Panc1 (cell line): ENCODE results near the gene NEK6. TPM values are rescaled to one million over a fixed set of nuclear protein-coding genes. Genes with fewer than 3 reads are reported as not detected.

Source experiments
- ATAC-seq: fragments of 200-7000 bp; cut with Tn5 transposase; 2 replicates; pipeline ENCODE4 v1.9.1; 2020; ENCODE audit warnings: mild to moderate bottlenecking, moderate library complexity
- BruUV-seq: library from RNA; stranded (reverse); fragments of 400-500 nt; replicated peaks from 2 replicates; lab custom pipeline; 2021; lab: Mats Ljungman, UMichigan
- CTCF ChIA-PET: fragments of 300-600 bp; sonication (Branson Sonifier 250); formaldehyde crosslinking; loops from one replicate; lab custom pipeline; 2022; ENCODE audit warnings: antibody characterized with exemption; lab: Charles Lee
- POLR2A ChIA-PET: fragments of 300-600 bp; sonication (Branson Sonifier 250); formaldehyde crosslinking; loops from one replicate; lab custom pipeline; 2022; ENCODE audit warnings: antibody characterized with exemption; lab: Charles Lee
- DNase-seq: peaks from one replicate; pipeline ENCODE4 v3.0.0-alpha.2; 2010; ENCODE audit warnings: low read depth, low spot score
- H3K27ac ChIP-seq: 2 replicates; pipeline ENCODE4 v1.5.1; 2011; ENCODE audit warnings: mild to moderate bottlenecking, low read length, inconsistent platforms
- H3K27me3 ChIP-seq: fragments of 200-500 bp; sonication (Bioruptor generic); 2 replicates; pipeline ENCODE4 v1.6.0; 2014; ENCODE audit warnings: low read length, inconsistent platforms; ENCODE audit not compliant: control insufficient read depth, insufficient read depth
- H3K36me3 ChIP-seq: fragments of 200-500 bp; sonication (Bioruptor generic); 2 replicates; pipeline ENCODE4 v1.5.1; 2014; ENCODE audit warnings: inconsistent platforms, mild to moderate bottlenecking, low read length, moderate library complexity; ENCODE audit not compliant: control insufficient read depth, insufficient read depth
- H3K4me1 ChIP-seq: 2 replicates; pipeline ENCODE4 v1.5.1; 2011; ENCODE audit warnings: inconsistent platforms, mild to moderate bottlenecking, low read length, moderate library complexity; ENCODE audit not compliant: control insufficient read depth, insufficient read depth
- H3K4me3 ChIP-seq, 2 experiments: 2 replicates each; pipeline ENCODE4 v1.5.1; 2011 to 2012; ENCODE audit warnings: low read depth in 2 of 2, low read length in 2 of 2, mild to moderate bottlenecking in 2 of 2, inconsistent platforms in 1 of 2, moderate library complexity in 1 of 2
- H3K9me3 ChIP-seq: fragments of 200-500 bp; sonication (Bioruptor generic); 2 replicates; pipeline ENCODE4 v1.5.1; 2014; ENCODE audit warnings: low read depth, mild to moderate bottlenecking, inconsistent platforms, low read length, moderate library complexity; ENCODE audit not compliant: control insufficient read depth, insufficient read depth
- CTCF ChIP-seq: fragments of 450-650 bp; IDR thresholded peaks from 2 replicates; pipeline ENCODE4 v1.5.1; 2017; ENCODE audit warnings: mild to moderate bottlenecking
- POLR2AphosphoS5 ChIP-seq: IDR thresholded peaks from 2 replicates; pipeline ENCODE4 v1.6.1; 2012; ENCODE audit warnings: mild to moderate bottlenecking, low read depth, low read length, moderate library complexity
- REST ChIP-seq, 2 experiments: IDR thresholded peaks; 2 replicates each; pipeline ENCODE4 v1.6.1; 2011 to 2012; ENCODE audit warnings: low read depth in 2 of 2, control low read depth in 1 of 2, low read length in 1 of 2, mild to moderate bottlenecking in 1 of 2, moderate library complexity in 1 of 2; ENCODE audit not compliant: insufficient read depth in 1 of 2
- SIN3A ChIP-seq: IDR thresholded peaks from 2 replicates; pipeline ENCODE4 v1.6.1; 2012; ENCODE audit warnings: low read depth, mild to moderate bottlenecking, low read length, moderate library complexity, borderline replicate concordance; ENCODE audit not compliant: insufficient read depth
- TCF7L2 ChIP-seq: IDR thresholded peaks from 2 replicates; pipeline ENCODE4 v1.6.1; 2011; ENCODE audit warnings: mild to moderate bottlenecking, low read depth, low read length, inconsistent platforms
- in situ Hi-C: cut with HindIII; loops from 2 replicates; pipeline ENCODE4 v1.10.0; 2016; ENCODE audit warnings: low sequenced_read_pairs, low pct_unique_long_range_greater_than_20kb
- intact Hi-C: fragments of 100-400 bp; cut with micrococcal nuclease; formaldehyde crosslinking; loops from one replicate; pipeline ENCODE4 v1.10.0; 2022; ENCODE audit not compliant: unreplicated experiment
- total RNA-seq: library from RNA; stranded (reverse); gene quantifications from one replicate; pipeline ENCODE4 v1.2.1, GENCODE V29; 2021; ENCODE audit not compliant: unreplicated experiment

The NEK6 gene
- total RNA-seq, 1 experiment from 2014 or later, result 56.3 TPM

DNA sequence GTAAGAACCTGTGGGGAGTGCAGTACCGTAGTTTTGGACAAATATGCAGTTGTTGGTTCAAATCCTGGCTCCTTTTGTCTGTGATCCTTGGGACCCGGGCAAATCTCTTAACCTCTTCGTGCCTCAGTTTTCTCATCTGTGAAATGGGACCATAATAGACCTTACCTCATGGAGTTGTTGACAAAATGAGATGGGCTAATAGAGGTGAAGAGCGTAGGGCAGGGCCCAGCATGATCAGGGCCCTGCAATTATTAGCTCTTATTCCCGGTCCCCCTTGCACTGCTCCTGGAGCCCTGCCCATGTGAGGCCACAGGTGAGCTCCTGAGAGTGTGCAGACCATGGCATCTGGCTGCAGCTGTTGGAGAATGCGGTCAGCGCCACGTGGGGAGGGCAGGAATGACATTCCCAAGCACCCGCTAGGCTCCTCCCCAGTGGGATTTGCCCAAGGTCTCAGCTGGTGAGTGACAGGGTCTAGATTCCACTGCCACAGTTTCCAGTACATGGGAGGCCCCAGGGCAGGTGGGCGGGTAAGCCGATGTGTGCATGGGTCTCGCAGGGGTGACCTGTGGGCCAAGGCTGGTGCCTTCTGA is 41.0 kb downstream of the NEK6 start:
- in situ Hi-C loops, result no loop called here
- ChIA-PET POLR2A (interaction anchor here (0.5 kb wide), 1 partner anchor 1203 kb away, joined by 3 read pairs; no protein-coding TSS in a partner anchor), CTCF (no interaction called here)
- BruUV-seq, result no TSS peak
- Histone ChIP-seq H3K4me1 (peaks cover 93% of the 10 kb centered on the region), H3K9me3 (no peaks in the 10 kb centered on the region), H3K36me3 (no peaks in the 10 kb centered on the region), H3K4me3 (no peak overlapping the region), H3K27me3 (no peaks in the 10 kb centered on the region), H3K27ac (peak overlapping the region; percentile 94)
- DNase-seq (no peak), ATAC-seq (no peak)
- intact Hi-C loops, result no loop called here
- TF ChIP-seq POLR2AphosphoS5 (0 out of 2 replicates have a peak, but pooled peaks have one; percentile 19), TCF7L2 (no peak)

DNA sequence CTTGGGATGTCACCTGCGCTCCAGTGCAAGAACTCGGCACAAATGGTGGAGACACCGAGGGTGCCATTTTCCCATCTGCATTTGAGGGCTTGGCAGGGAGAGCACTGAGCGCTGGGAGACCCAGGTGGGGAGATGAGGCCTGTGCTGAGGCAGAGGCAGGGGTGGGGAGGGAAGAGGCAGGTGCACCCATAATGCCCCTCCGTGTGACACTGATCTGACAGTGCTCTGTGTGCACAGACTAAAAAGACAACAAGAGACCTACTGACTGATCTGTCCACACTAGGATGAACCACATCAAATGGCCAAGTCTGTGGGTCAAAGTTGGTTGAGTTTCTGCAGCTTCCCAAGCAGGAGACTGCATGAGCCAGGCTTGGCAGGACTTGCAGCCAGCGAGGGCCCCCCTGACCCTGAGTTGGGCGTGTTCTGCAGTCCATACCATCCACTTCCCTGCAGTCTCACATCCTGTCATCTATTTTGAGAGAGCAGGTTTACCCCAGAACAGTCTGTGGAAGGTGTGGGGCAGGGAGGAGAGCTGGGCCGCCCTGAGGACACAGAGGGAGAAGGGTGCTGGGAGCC is 41.9 kb downstream of the NEK6 start:
- ATAC-seq, result no peak
- no TSS peak for BruUV-seq
- CTCF ChIA-PET, result no interaction called here
- Histone ChIP-seq H3K36me3 (no peaks in the 10 kb centered on the region), H3K27ac (peak overlapping the region; percentile 94), H3K9me3 (no peaks in the 10 kb centered on the region), H3K4me1 (peaks cover 89% of the 10 kb centered on the region), H3K4me3 (no peak overlapping the region), H3K27me3 (no peaks in the 10 kb centered on the region)
- DNase-seq, result no peak
- intact Hi-C loops (no loop called here), in situ Hi-C loops (no loop called here)
- no peak for TF ChIP-seq POLR2AphosphoS5
- TF ChIP-seq TCF7L2, result no peak
- TF ChIP-seq SIN3A, result no peak
- no peak for TF ChIP-seq REST (IDR thresholded peaks at IDR 0.05; ENCODE audit: insufficient read depth in 1 of 2, low read depth in 2 of 2, low read length in 1 of 2)
- TF ChIP-seq CTCF, result no peak
- POLR2A ChIA-PET, result interaction anchor here (0.5 kb wide), 1 partner anchor 1204 kb away, joined by 3 read pairs; no protein-coding TSS in a partner anchor

DNA sequence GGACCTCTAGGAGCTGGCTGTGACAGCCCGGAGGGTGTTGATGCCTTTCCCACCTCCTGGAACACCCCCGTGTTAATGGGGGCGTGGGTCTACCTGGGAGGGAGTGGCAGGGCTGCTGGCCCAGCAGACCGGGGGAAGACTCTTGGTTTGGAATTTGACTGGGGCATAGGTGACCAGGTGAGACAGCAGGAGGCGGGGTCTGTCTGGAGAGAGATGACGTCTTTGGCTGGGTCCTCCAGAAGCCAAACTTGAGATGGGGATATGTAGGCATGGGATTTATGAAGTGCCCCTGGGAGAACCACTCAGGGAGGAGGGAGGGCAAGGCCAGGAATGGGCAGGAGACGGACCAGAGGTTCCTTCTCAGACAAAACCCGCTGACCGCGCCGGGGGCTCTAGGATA is 42.6 kb downstream of the NEK6 start:
- intact Hi-C loops, result no loop called here
- ChIA-PET POLR2A (no interaction called here), CTCF (no interaction called here)
- no TSS peak for BruUV-seq
- no peak for DNase-seq
- no peak for TF ChIP-seq SIN3A
- no peak for TF ChIP-seq POLR2AphosphoS5
- no peak for TF ChIP-seq CTCF
- TF ChIP-seq REST (IDR thresholded peaks at IDR 0.05; ENCODE audit: insufficient read depth in 1 of 2, low read depth in 2 of 2, low read length in 1 of 2), result no peak
- no peak for TF ChIP-seq TCF7L2
- no peak for ATAC-seq
- in situ Hi-C loops, result no loop called here
- Histone ChIP-seq H3K27me3 (no peaks in the 10 kb centered on the region), H3K4me1 (peaks cover 84% of the 10 kb centered on the region), H3K27ac (peak overlapping the region; percentile 94), H3K4me3 (no peak overlapping the region), H3K36me3 (no peaks in the 10 kb centered on the region), H3K9me3 (no peaks in the 10 kb centered on the region)
